ENCODE data around the gene SUPT7L.

Gene SUPT7L

DNA sequence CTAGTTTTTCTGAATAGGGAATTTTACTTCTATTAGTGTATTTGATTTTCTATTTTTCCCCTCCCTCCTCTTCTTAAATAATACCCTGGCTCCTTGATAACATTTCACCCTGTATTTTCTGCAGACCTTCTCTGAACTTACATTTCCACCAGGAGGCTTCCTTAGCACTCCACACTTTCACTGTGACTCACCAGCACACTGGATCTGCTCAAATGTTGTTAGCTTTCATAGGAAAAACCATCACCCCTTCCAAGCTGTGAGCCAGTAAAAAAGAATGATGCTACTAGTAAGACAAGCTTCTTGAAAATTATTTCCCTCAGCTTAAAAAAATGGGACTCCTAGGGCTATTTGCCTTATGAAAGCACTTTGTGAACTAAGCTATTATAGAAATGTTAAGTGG is 16.1 kb downstream of the SUPT7L start:
- TF ChIP-seq, protein P1, sequence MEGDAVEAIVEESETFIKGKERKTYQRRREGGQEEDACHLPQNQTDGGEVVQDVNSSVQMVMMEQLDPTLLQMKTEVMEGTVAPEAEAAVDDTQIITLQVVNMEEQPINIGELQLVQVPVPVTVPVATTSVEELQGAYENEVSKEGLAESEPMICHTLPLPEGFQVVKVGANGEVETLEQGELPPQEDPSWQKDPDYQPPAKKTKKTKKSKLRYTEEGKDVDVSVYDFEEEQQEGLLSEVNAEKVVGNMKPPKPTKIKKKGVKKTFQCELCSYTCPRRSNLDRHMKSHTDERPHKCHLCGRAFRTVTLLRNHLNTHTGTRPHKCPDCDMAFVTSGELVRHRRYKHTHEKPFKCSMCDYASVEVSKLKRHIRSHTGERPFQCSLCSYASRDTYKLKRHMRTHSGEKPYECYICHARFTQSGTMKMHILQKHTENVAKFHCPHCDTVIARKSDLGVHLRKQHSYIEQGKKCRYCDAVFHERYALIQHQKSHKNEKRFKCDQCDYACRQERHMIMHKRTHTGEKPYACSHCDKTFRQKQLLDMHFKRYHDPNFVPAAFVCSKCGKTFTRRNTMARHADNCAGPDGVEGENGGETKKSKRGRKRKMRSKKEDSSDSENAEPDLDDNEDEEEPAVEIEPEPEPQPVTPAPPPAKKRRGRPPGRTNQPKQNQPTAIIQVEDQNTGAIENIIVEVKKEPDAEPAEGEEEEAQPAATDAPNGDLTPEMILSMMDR (IDR thresholded peaks at IDR 0.05; ENCODE audit: poor library complexity, severe bottlenecking) = no peak
- DNase-seq (ENCODE audit: low spot score) (no peak), ATAC-seq (ENCODE audit: low read depth) (no peak)
- peaks cover 97% of the 10 kb centered on the region for H3K36me3 ChIP-seq (ENCODE audit: low read depth)
- peaks cover under 1% of the 10 kb centered on the region for H3K4me1 ChIP-seq (ENCODE audit: insufficient read depth, poor library complexity, severe bottlenecking)
- H3K27me3 ChIP-seq (ENCODE audit: insufficient read depth, poor library complexity, severe bottlenecking) = no peaks in the 10 kb centered on the region
- H3K4me3 ChIP-seq (ENCODE audit: severe bottlenecking) = no peak overlapping the region
- H3K9me3 ChIP-seq (ENCODE audit: severe bottlenecking) = no peaks in the 10 kb centered on the region
- H3K27ac ChIP-seq (ENCODE audit: poor library complexity, severe bottlenecking) = no peak overlapping the region

GRCh38 chr2:27645197-27645596 is 18.2 kb downstream of the SUPT7L start:
- no peaks in the 10 kb centered on the region for H3K27me3 ChIP-seq (ENCODE audit: insufficient read depth, poor library complexity, severe bottlenecking)
- H3K27ac ChIP-seq (ENCODE audit: poor library complexity, severe bottlenecking) = no peak overlapping the region
- ATAC-seq (ENCODE audit: low read depth) = no peak
- no peaks in the 10 kb centered on the region for H3K9me3 ChIP-seq (ENCODE audit: severe bottlenecking)
- TF ChIP-seq, protein P1 (IDR thresholded peaks at IDR 0.05; ENCODE audit: poor library complexity, severe bottlenecking) = no peak
- H3K4me1 ChIP-seq (ENCODE audit: insufficient read depth, poor library complexity, severe bottlenecking) = no peaks in the 10 kb centered on the region
- peaks cover 93% of the 10 kb centered on the region for H3K36me3 ChIP-seq (ENCODE audit: low read depth)
- no peak overlapping the region for H3K4me3 ChIP-seq (ENCODE audit: severe bottlenecking)
- no peak for DNase-seq (ENCODE audit: low spot score)

- H3K36me3 ChIP-seq (ENCODE audit: low read depth) = peaks cover 96% of the 10 kb centered on the region
These were observed 22.6 kb downstream of the SUPT7L start for GRCh38 chr2:27640722-27641245.

GRCh38 chr2:27638709-27639108 is 24.7 kb downstream of the SUPT7L start:
- H3K27ac ChIP-seq (ENCODE audit: poor library complexity, severe bottlenecking) = peak overlapping the region; percentile 60
- H3K4me3 ChIP-seq (ENCODE audit: severe bottlenecking) = no peak overlapping the region
- TF ChIP-seq, protein P1 (IDR thresholded peaks at IDR 0.05; ENCODE audit: poor library complexity, severe bottlenecking) = no peak
- H3K36me3 ChIP-seq (ENCODE audit: low read depth) = peaks cover 96% of the 10 kb centered on the region
- no peak for ATAC-seq (ENCODE audit: low read depth)
- no peak for DNase-seq (ENCODE audit: low spot score)
- no peaks in the 10 kb centered on the region for H3K9me3 ChIP-seq (ENCODE audit: severe bottlenecking)
- peaks cover 16% of the 10 kb centered on the region for H3K4me1 ChIP-seq (ENCODE audit: insufficient read depth, poor library complexity, severe bottlenecking)
- no peaks in the 10 kb centered on the region for H3K27me3 ChIP-seq (ENCODE audit: insufficient read depth, poor library complexity, severe bottlenecking)

More at GRCh38 chr2:27640722-27641245, 22.6 kb downstream of the SUPT7L start:
- DNase-seq (ENCODE audit: low spot score) (no peak), ATAC-seq (ENCODE audit: low read depth) (no peak)
- Histone ChIP-seq H3K4me1 (ENCODE audit: insufficient read depth, poor library complexity, severe bottlenecking) (peaks cover 16% of the 10 kb centered on the region), H3K4me3 (ENCODE audit: severe bottlenecking) (no peak overlapping the region), H3K9me3 (ENCODE audit: severe bottlenecking) (no peaks in the 10 kb centered on the region), H3K27me3 (ENCODE audit: insufficient read depth, poor library complexity, severe bottlenecking) (no peaks in the 10 kb centered on the region), H3K27ac (ENCODE audit: poor library complexity, severe bottlenecking) (no peak overlapping the region)
- TF ChIP-seq, protein P1 (IDR thresholded peaks at IDR 0.05; ENCODE audit: poor library complexity, severe bottlenecking) = no peak

DNA sequence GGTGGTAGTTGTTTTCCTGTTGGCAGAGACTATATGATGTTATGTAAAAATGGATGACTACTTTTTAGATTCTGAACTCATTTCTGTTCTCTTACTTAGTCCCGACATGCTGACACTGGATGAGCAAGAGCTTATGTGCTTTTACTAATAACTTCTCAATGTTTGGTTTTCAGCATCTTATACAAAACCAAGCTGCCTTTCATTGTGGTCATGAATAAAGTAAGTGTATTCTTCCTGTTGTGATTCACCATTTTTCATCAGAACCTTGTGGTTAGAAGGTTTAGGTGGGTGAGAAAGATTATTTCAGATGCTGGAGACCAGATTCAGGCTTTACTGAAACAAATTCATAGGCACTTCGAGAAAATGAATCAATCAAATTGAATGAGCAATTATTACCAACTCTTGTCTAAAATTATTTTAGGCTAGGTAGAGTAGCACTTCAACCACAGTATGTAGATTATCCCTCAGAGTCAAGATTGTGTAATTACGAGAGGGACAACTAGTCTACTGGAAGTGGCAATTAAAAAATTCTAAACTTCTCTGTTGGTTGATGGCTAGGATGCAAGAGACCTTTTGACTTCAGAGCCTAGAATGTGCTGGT is 25.3 kb downstream of the SUPT7L start:
- Histone ChIP-seq H3K36me3 (ENCODE audit: low read depth) (peaks cover 95% of the 10 kb centered on the region), H3K4me1 (ENCODE audit: insufficient read depth, poor library complexity, severe bottlenecking) (peaks cover 16% of the 10 kb centered on the region), H3K4me3 (ENCODE audit: severe bottlenecking) (no peak overlapping the region), H3K9me3 (ENCODE audit: severe bottlenecking) (no peaks in the 10 kb centered on the region), H3K27ac (ENCODE audit: poor library complexity, severe bottlenecking) (peak overlapping the region; percentile 60), H3K27me3 (ENCODE audit: insufficient read depth, poor library complexity, severe bottlenecking) (no peaks in the 10 kb centered on the region)
- peak; percentile 93 for ATAC-seq (ENCODE audit: low read depth)
- DNase-seq (ENCODE audit: low spot score) = no peak
- TF ChIP-seq, protein P1 (IDR thresholded peaks at IDR 0.05; ENCODE audit: poor library complexity, severe bottlenecking) = no peak
